Naive thymus-derived CD4-positive, alpha-beta T cell (primary cell): Measurements from ENCODE around the gene GMCL1. TPM values are rescaled to one million over a fixed set of nuclear protein-coding genes. Genes with fewer than 3 reads are reported as not detected.

ENCODE experiments used
- ATAC-seq: fragments of 150-1000 bp; cut with Tn5 transposase; 2 replicates; pipeline ENCODE4 v1.10.0; 2021; ENCODE audit warnings: mild to moderate bottlenecking, moderate library complexity
- CTCF ChIA-PET: fragments of 350-600 bp; sonication (Branson Sonifier 250); formaldehyde crosslinking; loops from one replicate; lab custom pipeline; 2021; ENCODE audit warnings: antibody characterized with exemption; lab: Charles Lee
- POLR2A ChIA-PET: fragments of 350-600 bp; sonication (Branson Sonifier 250); formaldehyde crosslinking; loops from one replicate; lab custom pipeline; 2021; ENCODE audit warnings: antibody characterized with exemption, inconsistent platforms; lab: Charles Lee
- DNase-seq, 9 donors: peaks; one replicate each; pipeline versions ENCODE4 v3.0.0 to v3.0.0-alpha.2; 2020 to 2022; ENCODE audit warnings: mixed read lengths in 1 of 9
- H3K27ac ChIP-seq: one replicate; pipeline ENCODE4 v1.7.0; 2013; ENCODE audit warnings: mild to moderate bottlenecking, low read depth, low read length, moderate library complexity
- H3K27me3 ChIP-seq, 2 donors: one replicate each; pipeline ENCODE4 v1.7.0; 2013; ENCODE audit warnings: low read length in 2 of 2, mild to moderate bottlenecking in 2 of 2, moderate library complexity in 2 of 2; ENCODE audit not compliant: control insufficient read depth in 2 of 2, insufficient read depth in 2 of 2
- H3K36me3 ChIP-seq, 3 experiments: 1 replicate in 2 of 3; 2 replicates in 1 of 3; pipeline ENCODE4 v1.7.0; 2013; ENCODE audit warnings: low read length in 3 of 3, mild to moderate bottlenecking in 3 of 3, moderate library complexity in 1 of 3; ENCODE audit not compliant: insufficient read depth in 3 of 3, control insufficient read depth in 2 of 3
- H3K4me1 ChIP-seq, 2 donors: one replicate each; pipeline ENCODE4 v1.7.0; 2013; ENCODE audit warnings: low read length in 2 of 2, mild to moderate bottlenecking in 2 of 2, moderate library complexity in 1 of 2; ENCODE audit not compliant: control insufficient read depth in 2 of 2, insufficient read depth in 2 of 2
- H3K4me3 ChIP-seq: 2 replicates; pipeline ENCODE4 v1.7.0; 2013; ENCODE audit warnings: mild to moderate bottlenecking, low read length
- H3K9me3 ChIP-seq, 3 experiments: 1 replicate in 2 of 3; 2 replicates in 1 of 3; pipeline ENCODE4 v1.7.0; 2013; ENCODE audit warnings: low read length in 3 of 3; ENCODE audit not compliant: control insufficient read depth in 2 of 3
- H3K27ac Mint-ChIP-seq, 9 donors: one replicate each; pipeline ENCODE4 v1.8.0; 2020 to 2022; ENCODE audit warnings: mixed read lengths in 9 of 9, mild to moderate bottlenecking in 8 of 9, moderate library complexity in 5 of 9, inconsistent platforms in 2 of 9
- H3K27me3 Mint-ChIP-seq, 5 donors: one replicate each; pipeline ENCODE4 v1.8.0; 2021 to 2022; ENCODE audit warnings: mixed read lengths in 5 of 5, mild to moderate bottlenecking in 1 of 5
- H3K36me3 Mint-ChIP-seq, 5 donors: one replicate each; pipeline ENCODE4 v1.8.0; 2020 to 2022; ENCODE audit warnings: mixed read lengths in 5 of 5, mild to moderate bottlenecking in 3 of 5, inconsistent platforms in 1 of 5
- H3K4me1 Mint-ChIP-seq, 7 donors: one replicate each; pipeline ENCODE4 v1.8.0; 2020 to 2022; ENCODE audit warnings: mixed read lengths in 7 of 7, mild to moderate bottlenecking in 3 of 7, inconsistent platforms in 1 of 7
- H3K4me3 Mint-ChIP-seq, 10 donors: one replicate each; pipeline ENCODE4 v1.8.0; 2020 to 2022; ENCODE audit warnings: mild to moderate bottlenecking in 10 of 10, mixed read lengths in 10 of 10, moderate library complexity in 6 of 10, inconsistent platforms in 2 of 10
- H3K9me3 Mint-ChIP-seq, 11 donors: one replicate each; pipeline ENCODE4 v1.8.0; 2020 to 2022; ENCODE audit warnings: mixed read lengths in 11 of 11, mild to moderate bottlenecking in 4 of 11, inconsistent platforms in 1 of 11, moderate library complexity in 1 of 11
- intact Hi-C, 2 donors: fragments of 100-400 bp; cut with micrococcal nuclease; formaldehyde crosslinking; loops; one replicate each; pipeline ENCODE4 v1.15.1; 2023
- polyA plus RNA-seq, 2 donors: library from polyadenylated mRNA; unstranded; fragments of 300-500 nt; fragmentation: Illumina TruSeq; gene quantifications; one replicate each; pipeline ENCODE4 v1.2.3, GENCODE V29; 2021
- total RNA-seq, 6 experiments: library from RNA in 5 of 6; stranded (reverse) in 5 of 6; gene quantifications; 1 replicate in 5 of 6; 2 replicates in 1 of 6; pipeline ENCODE4 v1.2.3 and lab custom pipeline; 2021 to 2026

GMCL1 gene
- total and polyA plus RNA-seq, 7 experiments from 2014 or later = 24.9 to 32.0 (median 27.3) TPM

- ATAC-seq (peak; percentile 94), DNase-seq (peak in 7 of 9 donors; percentile 97 to 100 (median 100))
- H3K36me3 ChIP-seq = peaks cover 0 to 14% (median 0%) of the 10 kb centered on the region in 3 experiments
- H3K4me3 ChIP-seq = peak overlapping the region; percentile 98
- Mint-ChIP-seq H3K4me1 (peaks cover 8 to 39% (median 34%) of the 10 kb centered on the region in 7 donors), H3K27me3 (no peaks in the 10 kb centered on the region), H3K4me3 (peak overlapping the region; percentile 70 to 92 (median 82)), H3K36me3 (peaks cover 0 to 20% (median 15%) of the 10 kb centered on the region in 5 donors), H3K27ac (peak overlapping the region; percentile 60 to 96 (median 89)), H3K9me3 (peaks cover 0 to 5% (median 0%) of the 10 kb centered on the region in 11 donors)
- no peaks in the 10 kb centered on the region for H3K27me3 ChIP-seq
- ChIA-PET POLR2A (interaction anchor here (0.6 to 7.3 kb wide), 36 partner anchors 9 to 730 kb away, joined by 3 to 172 read pairs (median 6); partner anchors contain the start of genes AAK1, C2orf42, FAM136A and NFU1), CTCF (interaction anchor here (0.7 to 5.1 kb wide), 15 partner anchors 10 to 388 kb away, joined by 3 to 56 read pairs (median 4); partner anchors contain the start of genes C2orf42, FAM136A and SNRPG)
- H3K27ac ChIP-seq = peak overlapping the region; percentile 91
- peaks cover 4 to 8% of the 10 kb centered on the region in 2 donors for H3K4me1 ChIP-seq
- H3K9me3 ChIP-seq = no peaks in the 10 kb centered on the region
- intact Hi-C loops = loop anchor here (1.0 to 10.0 kb wide), 13 partner anchors 22 to 640 kb away; partner anchors contain the start of genes SNRPG (in 2 of the 2), TIA1 (in 2 of the 2), GMCL1 (in 1 of the 2) and PCBP1 (in 1 of the 2)
Measured at GRCh38 chr2:69914164-69914949, 84.9 kb downstream of the GMCL1 start.

GRCh38 chr2:69914950-69915945 is 85.8 kb downstream of the GMCL1 start, which contains the start of gene MXD1:
MXD1 (plus strand) TSS chr2:69915109; CDS start chr2:69915331, 222 bp downstream.
- Histone ChIP-seq H3K4me1 (peaks cover 4 to 8% of the 10 kb centered on the region in 2 donors), H3K27ac (peak within 1 kb of the TSS; percentile 91), H3K4me3 (peak within 1 kb of the TSS; percentile 98), H3K27me3 (no peaks in the 10 kb centered on the region), H3K9me3 (no peaks in the 10 kb centered on the region), H3K36me3 (peaks cover 0 to 18% (median 0%) of the 10 kb centered on the region in 3 experiments)
- ATAC-seq = no peak
- peak within 1 kb of the TSS; percentile 70 to 96 (median 89) for H3K27ac Mint-ChIP-seq
- intact Hi-C loops = loop anchor here (1.0 to 10.0 kb wide), 13 partner anchors 22 to 640 kb away; partner anchors contain the start of genes SNRPG (in 2 of the 2), TIA1 (in 2 of the 2), GMCL1 (in 1 of the 2) and PCBP1 (in 1 of the 2)
- no peaks in the 10 kb centered on the region for H3K27me3 Mint-ChIP-seq
- POLR2A ChIA-PET = interaction anchor here (0.6 to 7.3 kb wide), 33 partner anchors 8 to 1069 kb away, joined by 3 to 172 read pairs (median 6); partner anchors contain the start of genes AAK1, C2orf42, FAM136A and PCBP1
- peaks cover 8 to 39% (median 34%) of the 10 kb centered on the region in 7 donors for H3K4me1 Mint-ChIP-seq
- H3K4me3 Mint-ChIP-seq = peak within 1 kb of the TSS; percentile 78 to 92 (median 85)
- H3K36me3 Mint-ChIP-seq = peaks cover 0 to 19% (median 12%) of the 10 kb centered on the region in 5 donors
- peaks cover 0 to 5% (median 0%) of the 10 kb centered on the region in 11 donors for H3K9me3 Mint-ChIP-seq
- peak in 4 of 9 donors; percentile 15 to 97 (median 56) for DNase-seq
- CTCF ChIA-PET = interaction anchor here (0.7 to 5.1 kb wide), 11 partner anchors 9 to 387 kb away, joined by 3 to 56 read pairs (median 5); partner anchors contain the start of genes C2orf42 and FAM136A

GRCh38 chr2:69916106-69916505 is 86.6 kb downstream of the GMCL1 start:
- peaks cover 0 to 27% (median 0%) of the 10 kb centered on the region in 3 experiments for H3K36me3 ChIP-seq
- H3K4me3 Mint-ChIP-seq = peak overlapping the region; percentile 76 to 89 (median 84)
- no peaks in the 10 kb centered on the region for H3K27me3 Mint-ChIP-seq
- peak overlapping the region; percentile 58 for H3K4me3 ChIP-seq
- no peaks in the 10 kb centered on the region for H3K27me3 ChIP-seq
- POLR2A ChIA-PET = interaction anchor here (0.6 to 7.3 kb wide), 11 partner anchors 17 to 377 kb away, joined by 3 to 172 read pairs (median 22); partner anchors contain the start of genes PCBP1, SNRNP27 and SNRPG
- ATAC-seq = no peak
- DNase-seq = no peak
- no peaks in the 10 kb centered on the region for H3K9me3 ChIP-seq
- H3K9me3 Mint-ChIP-seq = peaks cover 0 to 5% (median 0%) of the 10 kb centered on the region in 11 donors
- H3K27ac ChIP-seq = peak overlapping the region; percentile 86
- CTCF ChIA-PET = interaction anchor here (1.1 kb wide), 2 partner anchors 36 to 155 kb away, joined by 3 read pairs; no protein-coding TSS in a partner anchor
- H3K4me1 ChIP-seq = peaks cover 4 to 8% of the 10 kb centered on the region in 2 donors
- peaks cover 0 to 23% (median 15%) of the 10 kb centered on the region in 5 donors for H3K36me3 Mint-ChIP-seq
- H3K4me1 Mint-ChIP-seq = peaks cover 8 to 39% (median 35%) of the 10 kb centered on the region in 7 donors
- intact Hi-C loops = loop anchor here in 1 of 2 donors (10.0 kb wide), 1 partner anchor 639 kb away; the partner anchor contains the start of gene TGFA
- H3K27ac Mint-ChIP-seq = peak overlapping the region; percentile 47 to 83 (median 70)

DNA sequence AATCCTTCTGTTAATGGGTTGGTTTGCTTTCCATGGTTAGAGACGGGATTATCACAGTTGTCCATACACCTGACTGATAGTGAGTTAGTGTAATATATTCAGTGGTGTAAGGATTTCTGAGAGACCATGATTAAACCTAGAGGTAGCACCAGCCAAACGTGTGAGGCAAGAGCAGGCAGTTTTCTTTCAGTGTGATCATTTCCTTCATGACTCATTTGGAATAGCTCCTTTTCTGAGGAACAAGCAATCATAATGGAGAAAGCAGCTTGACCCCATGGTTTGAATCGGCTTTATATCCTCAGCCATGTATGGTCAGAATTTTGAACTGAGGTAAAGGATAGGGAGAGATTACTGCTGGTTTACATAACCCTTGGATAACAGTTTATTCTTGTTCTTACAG is 88.4 kb downstream of the GMCL1 start:
- POLR2A ChIA-PET = interaction anchor here (0.6 to 7.3 kb wide), 5 partner anchors 8 to 227 kb away, joined by 3 to 172 read pairs (median 3); partner anchors contain the start of gene PCBP1

GRCh38 chr2:69918401-69918800 is 88.9 kb downstream of the GMCL1 start:
- Mint-ChIP-seq H3K9me3 (peaks cover 0 to 5% (median 0%) of the 10 kb centered on the region in 11 donors), H3K27ac (peak overlapping the region in 1 of 9 donors; percentile 20), H3K4me1 (peaks cover 11 to 40% (median 33%) of the 10 kb centered on the region in 7 donors), H3K4me3 (no peak overlapping the region), H3K27me3 (no peaks in the 10 kb centered on the region), H3K36me3 (peaks cover 1 to 35% (median 28%) of the 10 kb centered on the region in 5 donors)
- ATAC-seq (no peak), DNase-seq (no peak)
- CTCF ChIA-PET = no interaction called here
- H3K27ac ChIP-seq = no peak overlapping the region
- H3K9me3 ChIP-seq = no peaks in the 10 kb centered on the region
- no peaks in the 10 kb centered on the region for H3K27me3 ChIP-seq
- POLR2A ChIA-PET = interaction anchor here (0.6 to 7.3 kb wide), 5 partner anchors 8 to 226 kb away, joined by 3 to 172 read pairs (median 3); partner anchors contain the start of gene PCBP1
- intact Hi-C loops = loop anchor here in 1 of 2 donors (10.0 kb wide), 1 partner anchor 636 kb away; the partner anchor contains the start of gene TGFA
- no peak overlapping the region for H3K4me3 ChIP-seq
- peaks cover 0 to 8% of the 10 kb centered on the region in 2 donors for H3K4me1 ChIP-seq
- peaks cover 0 to 38% (median 0%) of the 10 kb centered on the region in 3 experiments for H3K36me3 ChIP-seq

More for the DNA sequence above, 88.4 kb downstream of the GMCL1 start:
- H3K27ac ChIP-seq = no peak overlapping the region
- Mint-ChIP-seq H3K27ac (peak overlapping the region in 2 of 9 donors; percentile 14 to 20), H3K4me1 (peaks cover 8 to 35% (median 29%) of the 10 kb centered on the region in 7 donors), H3K27me3 (no peaks in the 10 kb centered on the region), H3K4me3 (peak overlapping the region in 2 of 10 donors; percentile 8 to 47), H3K9me3 (peaks cover 0 to 5% (median 0%) of the 10 kb centered on the region in 11 donors), H3K36me3 (peaks cover 0 to 30% (median 24%) of the 10 kb centered on the region in 5 donors)
- ATAC-seq (no peak), DNase-seq (no peak)
- H3K36me3 ChIP-seq = peaks cover 0 to 38% (median 0%) of the 10 kb centered on the region in 3 experiments
- H3K4me1 ChIP-seq = peaks cover 0 to 8% of the 10 kb centered on the region in 2 donors
- H3K9me3 ChIP-seq = no peaks in the 10 kb centered on the region
- no peaks in the 10 kb centered on the region for H3K27me3 ChIP-seq
- CTCF ChIA-PET = interaction anchor here (0.8 kb wide), 1 partner anchor 152 kb away, joined by 3 read pairs; no protein-coding TSS in a partner anchor
- H3K4me3 ChIP-seq = no peak overlapping the region
- intact Hi-C loops = loop anchor here in 1 of 2 donors (10.0 kb wide), 1 partner anchor 637 kb away; the partner anchor contains the start of gene TGFA
